ENCODE measurements around the gene IL12A.

IL12A gene

DNA sequence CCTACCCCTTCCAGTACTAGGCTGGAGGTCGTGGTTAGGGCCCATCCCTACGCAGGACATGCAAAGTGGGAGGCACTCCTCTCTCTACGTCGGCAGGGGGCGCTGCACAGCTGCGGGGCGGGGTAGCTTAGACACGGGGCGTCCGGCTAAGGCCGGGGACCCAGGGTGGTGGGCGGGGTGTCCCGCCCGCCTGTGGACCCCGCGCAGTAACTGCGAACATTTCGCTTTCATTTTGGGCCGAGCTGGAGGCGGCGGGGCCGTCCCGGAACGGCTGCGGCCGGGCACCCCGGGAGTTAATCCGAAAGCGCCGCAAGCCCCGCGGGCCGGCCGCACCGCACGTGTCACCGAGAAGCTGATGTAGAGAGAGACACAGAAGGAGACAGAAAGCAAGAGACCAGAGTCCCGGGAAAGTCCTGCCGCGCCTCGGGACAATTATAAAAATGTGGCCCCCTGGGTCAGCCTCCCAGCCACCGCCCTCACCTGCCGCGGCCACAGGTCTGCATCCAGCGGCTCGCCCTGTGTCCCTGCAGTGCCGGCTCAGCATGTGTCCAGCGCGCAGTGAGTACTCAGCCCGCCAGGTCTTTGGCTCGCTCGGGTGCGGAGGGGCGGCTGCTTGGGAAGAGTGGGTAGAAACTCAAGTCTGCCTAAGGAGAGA, at the start of gene IL12A:
IL12A (plus strand) TSS at position 219 of the 655 bp plus-strand sequence.
- H3K27ac ChIP-seq, result no peak within 1 kb of the TSS
- no peak for DNase-seq (ENCODE audit: low read depth, low spot score)

DNA sequence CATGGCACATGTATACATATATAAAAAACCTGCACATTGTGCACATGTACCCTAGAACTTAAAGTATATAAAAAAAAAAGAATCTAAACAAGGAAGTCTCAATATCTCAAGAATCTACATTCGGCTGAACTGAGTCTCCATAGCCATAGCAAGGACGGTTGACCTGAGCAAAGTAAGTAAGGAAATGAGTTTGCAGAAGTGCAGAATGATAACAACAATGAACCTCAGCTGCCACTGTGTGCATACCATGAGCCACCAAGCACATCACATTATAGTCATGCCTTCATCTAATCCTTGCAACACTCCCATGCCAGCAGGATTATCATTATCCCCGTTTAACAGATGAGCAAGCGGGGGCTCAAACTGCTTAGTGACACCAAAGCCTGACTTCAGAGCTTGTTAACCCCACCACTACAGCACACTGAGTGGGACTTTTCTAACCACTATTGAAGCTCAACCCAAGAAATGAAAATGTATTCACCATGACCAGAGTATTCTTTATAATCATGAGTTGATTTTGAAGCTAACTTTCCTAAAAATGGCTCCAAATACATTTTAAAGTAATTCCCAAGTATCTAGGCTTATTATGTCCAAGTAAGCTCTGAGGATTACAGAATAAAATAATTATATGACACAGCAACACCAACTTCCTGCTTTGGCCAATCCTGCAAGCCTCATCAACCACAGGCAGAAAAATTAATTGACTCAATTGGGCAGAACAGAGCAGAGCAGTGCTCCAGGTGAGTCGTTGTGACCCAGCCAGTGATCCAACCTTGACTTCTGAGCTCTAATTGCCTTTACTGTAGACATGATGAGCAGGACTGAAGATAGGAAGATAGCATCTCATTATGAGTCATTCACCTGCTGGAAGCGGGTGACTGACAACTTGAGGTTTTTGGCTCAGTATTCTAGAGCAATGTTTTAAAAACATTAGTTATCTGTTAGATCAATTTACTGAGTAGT, 47.3 kb upstream of the IL12A start:
- H3K27ac ChIP-seq, result peak overlapping the region; percentile 3
- DNase-seq (ENCODE audit: low read depth, low spot score), result peak; percentile 34

DNA sequence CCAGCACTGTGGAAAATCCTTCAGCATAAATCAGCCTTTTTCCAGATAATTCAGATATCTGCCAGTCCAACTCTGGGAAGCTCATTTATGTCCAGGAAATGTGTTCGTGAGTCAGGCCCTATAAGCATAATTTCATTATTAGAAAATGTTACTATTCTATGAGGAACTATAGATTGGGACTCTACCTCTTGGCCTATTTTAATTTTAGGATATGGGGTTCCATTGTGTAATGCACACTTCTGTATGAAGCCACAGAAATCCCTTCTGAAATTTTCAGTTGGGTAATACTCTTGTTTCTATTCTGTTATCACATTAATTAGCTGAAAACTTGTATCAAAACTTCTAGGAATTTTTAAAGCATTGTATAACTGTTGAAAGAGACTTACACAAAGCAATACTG, 43.9 kb upstream of the IL12A start:
- DNase-seq (ENCODE audit: low read depth, low spot score), result no peak
- no peak overlapping the region for H3K27ac ChIP-seq

DNA sequence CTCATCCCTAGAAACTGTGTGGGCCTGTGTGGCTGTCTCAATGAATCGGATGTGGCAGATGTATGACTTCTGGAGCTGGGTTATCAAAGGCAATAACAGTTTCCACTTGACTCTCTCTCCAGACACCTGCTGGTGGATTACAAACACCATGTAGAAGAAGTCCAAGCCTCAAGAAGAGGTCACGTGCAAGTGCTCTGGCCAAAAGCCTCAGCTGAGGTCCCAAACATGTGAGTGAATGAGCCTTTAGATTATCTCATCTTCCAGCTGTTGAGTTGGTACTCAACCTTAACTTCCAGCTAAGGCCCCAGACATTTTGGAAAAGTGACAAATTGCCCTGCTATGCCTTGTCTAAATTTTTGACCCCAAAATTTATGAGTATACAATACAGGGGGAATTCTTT, 42.7 kb upstream of the IL12A start:
- no peak overlapping the region for H3K27ac ChIP-seq
- no peak for DNase-seq (ENCODE audit: low read depth, low spot score)

DNA sequence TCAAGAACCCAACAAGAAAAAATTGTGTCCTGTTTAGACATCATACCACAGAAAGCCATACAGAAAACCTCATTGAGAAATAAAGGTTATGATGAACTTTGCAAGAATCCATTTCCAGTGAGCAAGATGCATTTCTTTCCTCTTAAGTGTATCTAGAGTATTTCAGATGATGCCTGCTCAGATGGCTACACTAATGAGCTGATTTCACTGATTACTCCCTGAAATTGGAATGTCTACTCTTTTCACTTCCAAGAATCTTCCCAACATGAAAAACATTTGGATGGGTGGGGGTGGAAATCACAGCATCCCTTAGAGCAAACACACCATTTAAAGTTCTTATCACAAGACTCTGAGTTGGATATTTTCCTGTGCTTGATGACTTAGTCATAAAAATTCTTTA, 41.4 kb upstream of the IL12A start:
- no peak overlapping the region for H3K27ac ChIP-seq

DNA sequence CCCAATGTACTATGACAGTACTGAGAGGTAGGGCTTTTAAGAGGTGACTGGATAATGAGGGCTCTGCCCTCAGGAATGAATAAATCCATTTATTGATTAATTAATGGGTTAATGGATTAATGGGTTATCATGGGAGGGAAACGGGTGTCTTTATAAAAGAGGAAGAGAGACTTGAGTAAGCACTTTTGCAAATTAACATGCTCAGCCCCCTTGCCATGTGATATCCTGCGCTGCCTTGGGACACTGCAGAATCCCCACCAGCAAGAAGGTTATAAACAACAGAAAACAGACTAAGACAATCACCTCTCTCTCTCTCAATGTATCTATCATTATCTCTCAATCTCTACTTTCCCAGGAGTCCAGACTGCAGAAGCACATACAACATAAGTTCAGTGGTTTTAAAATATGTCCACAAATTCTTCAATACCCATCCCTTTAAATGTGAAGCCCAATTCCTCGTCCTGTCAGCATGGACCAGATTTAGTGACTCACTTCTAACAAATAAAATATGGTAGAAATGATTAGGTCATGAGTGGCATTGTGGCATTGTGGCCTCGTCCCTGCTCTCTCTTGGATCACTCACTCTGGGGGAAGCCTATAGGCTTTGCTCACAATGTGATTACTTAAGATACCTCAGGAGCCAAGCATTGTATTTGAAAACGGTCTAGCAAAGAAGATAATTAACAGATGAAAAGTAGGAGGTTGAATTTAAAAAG, 40.0 kb upstream of the IL12A start:
- H3K27ac ChIP-seq, result no peak overlapping the region
- DNase-seq (ENCODE audit: low read depth, low spot score), result no peak

More for the DNA sequence above, 41.4 kb upstream of the IL12A start:
- no peak for DNase-seq (ENCODE audit: low read depth, low spot score)

DNA sequence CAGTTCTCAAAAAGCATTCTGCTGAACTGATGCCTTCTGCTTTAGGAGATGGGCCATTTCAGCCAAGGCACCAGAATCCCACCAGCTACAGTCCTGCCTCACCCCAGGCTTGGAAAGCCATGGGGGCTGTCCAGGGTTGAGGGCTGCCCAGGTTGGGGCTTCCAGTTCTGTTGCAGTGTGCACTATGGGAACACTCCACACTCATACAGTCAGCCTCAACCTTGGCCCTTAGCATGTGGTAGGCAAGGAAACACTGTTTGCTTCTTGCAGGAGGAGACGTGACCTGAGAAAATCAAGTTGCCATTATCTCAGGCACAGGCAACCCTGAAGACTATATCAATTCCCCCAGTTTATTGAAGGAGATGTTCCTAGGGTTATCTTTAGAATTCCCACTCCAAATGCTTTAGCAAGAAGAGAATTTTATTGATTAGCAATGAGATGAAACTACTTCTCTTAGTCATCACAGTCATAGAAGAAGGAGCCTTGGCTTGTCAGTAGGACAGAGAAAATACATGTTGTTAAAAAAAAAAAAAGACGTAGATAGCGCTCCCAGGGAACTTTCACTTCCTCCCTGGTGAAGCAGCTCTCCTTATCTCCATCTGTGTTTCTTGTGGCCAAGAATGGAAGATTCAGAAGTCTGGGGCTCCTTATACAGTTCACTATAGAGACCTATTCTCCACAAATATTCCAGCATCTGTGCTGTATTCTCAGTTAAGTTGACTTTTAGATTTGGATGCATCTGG, 38.3 kb upstream of the IL12A start:
- H3K27ac ChIP-seq, result no peak overlapping the region

DNA sequence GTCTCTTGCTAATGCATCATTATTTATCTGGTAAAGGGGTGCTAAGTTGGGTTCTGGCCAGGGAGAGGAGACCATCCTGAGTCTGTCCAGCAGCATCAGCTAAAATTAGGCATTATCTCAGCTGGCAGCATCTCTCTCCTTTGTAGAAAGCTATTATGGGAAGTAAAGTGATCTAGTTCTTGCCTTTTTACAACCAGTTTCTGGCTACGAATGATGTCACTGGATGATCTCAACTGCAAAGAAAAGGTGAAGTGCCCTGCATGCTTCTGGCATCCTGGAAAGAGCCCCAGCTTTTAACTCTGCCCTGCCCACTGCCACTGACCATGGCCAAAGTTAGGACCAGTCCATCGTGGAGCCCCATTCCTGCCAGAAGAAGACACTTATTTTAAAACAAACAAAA, 37.1 kb upstream of the IL12A start:
- no peak overlapping the region for H3K27ac ChIP-seq
- DNase-seq (ENCODE audit: low read depth, low spot score), result no peak

More for the DNA sequence above, 38.3 kb upstream of the IL12A start:
- DNase-seq (ENCODE audit: low read depth, low spot score), result no peak

DNA sequence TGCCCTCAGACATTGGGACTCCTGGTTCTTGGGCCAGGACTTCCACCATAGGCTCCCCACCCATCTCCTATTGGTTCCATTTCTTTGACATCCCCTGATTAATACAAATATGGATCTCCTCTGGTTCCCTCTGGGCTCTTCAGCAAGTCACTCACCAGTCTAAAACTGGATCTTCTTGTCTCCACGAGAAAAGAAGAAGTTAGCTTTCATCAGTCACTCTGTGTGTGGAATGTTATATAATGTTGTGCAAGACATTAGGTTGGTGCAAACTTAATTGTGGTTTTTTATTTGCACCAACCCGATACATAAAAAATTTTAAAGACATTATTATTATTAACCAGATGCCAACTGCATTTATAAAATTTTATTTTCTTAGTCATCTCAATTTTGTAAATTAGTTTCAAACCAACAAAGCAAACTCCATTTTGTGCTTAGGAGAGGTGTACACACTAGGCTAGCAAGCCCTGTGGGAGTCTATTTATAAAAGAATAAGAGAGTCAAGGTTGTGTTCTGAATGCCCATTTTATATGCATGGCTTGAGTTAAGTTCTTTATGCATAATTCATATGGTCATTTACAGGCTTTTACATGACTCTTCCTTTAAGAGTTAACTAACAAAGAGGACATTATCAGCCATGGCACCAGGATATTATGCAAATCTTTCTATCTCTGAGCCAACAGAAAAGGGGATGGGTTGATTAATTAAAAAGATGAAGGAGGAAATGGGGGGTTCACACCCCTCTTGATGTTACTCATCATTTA, 35.1 kb upstream of the IL12A start:
- no peak for DNase-seq (ENCODE audit: low read depth, low spot score)
- H3K27ac ChIP-seq, result no peak overlapping the region

DNA sequence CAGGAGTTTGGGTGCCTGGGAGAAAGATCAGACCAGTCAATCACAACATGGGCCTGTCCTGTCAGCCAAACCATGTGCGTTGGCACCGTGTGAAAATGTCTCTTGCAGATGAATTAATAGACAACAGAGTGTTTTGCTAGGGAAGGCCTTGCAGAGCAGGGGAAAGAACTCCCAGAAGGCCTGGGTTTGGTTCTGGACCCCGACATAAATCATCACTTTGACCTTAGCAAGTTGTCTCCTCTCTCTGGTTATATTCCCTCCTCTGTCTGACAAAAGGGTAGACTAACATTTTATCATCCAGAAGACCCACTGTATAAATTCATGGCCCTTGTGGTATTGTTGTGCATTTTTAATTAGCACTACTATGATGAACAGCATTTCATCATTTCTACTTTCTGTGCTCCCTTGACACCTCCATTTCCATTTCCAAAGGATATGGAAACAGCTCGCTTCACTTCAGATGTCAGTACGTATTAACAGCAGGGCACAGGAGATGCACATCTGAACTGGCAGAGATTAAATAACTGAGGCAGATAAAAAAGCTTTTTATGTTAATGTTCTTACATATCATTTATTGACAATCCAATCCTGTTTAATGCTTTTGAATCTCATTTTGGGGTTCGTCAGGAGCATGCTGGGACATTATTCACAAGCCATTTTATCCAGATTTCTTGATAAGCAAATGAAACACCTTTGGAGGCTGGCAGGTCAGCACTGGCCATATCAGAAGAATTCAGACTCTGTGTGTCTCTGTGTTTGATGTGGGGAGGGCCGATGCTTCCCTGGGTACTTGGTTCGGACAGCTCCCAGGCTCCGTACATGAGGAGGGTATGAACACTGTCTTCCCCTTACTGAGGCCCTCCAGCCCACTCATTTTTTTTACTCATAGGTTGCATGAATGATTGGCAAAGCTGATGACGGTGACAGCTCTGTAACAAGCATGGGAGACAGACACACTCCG, 28.2 kb upstream of the IL12A start:
- DNase-seq (ENCODE audit: low read depth, low spot score), result no peak
- no peak overlapping the region for H3K27ac ChIP-seq

DNA sequence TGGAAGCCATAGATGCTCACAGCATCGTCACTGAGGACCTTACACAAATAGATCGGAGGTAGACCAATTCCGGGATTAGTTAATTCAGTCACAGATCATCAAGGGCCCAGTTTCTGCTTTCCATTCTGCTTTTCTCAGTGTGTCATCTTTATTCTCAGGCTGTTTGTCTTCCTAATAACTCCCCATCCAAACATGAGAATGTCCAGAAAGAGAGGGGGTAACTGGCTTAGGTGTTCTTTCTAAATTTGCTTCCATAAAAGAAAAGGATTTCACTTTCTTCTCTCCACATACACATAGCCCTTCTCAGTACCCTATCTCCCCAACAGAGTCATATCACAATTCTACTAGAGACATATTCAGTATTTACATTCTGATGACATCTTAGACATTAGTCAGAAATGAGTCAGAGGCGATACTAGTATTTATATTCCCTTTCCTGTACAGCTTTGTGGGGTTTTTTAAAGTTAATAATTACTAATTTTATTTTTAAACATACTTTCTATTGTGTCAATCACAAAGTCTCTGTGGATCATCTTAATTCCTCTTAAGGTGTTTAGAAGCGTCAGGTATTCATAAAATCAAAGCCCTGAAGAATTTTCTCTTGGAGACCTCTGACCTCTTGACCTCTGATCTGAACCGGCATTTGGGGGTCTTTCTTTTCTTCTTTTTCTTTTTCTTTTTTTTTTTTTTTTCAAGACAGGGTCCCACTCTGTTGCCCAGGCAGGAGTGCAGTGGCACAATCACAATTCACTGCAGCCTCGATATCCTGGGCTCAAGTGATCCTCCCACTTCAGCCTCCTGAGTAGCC, 24.3 kb upstream of the IL12A start:
- H3K27ac ChIP-seq, result peak overlapping the region; percentile 11
- DNase-seq (ENCODE audit: low read depth, low spot score), result peak; percentile 33

DNA sequence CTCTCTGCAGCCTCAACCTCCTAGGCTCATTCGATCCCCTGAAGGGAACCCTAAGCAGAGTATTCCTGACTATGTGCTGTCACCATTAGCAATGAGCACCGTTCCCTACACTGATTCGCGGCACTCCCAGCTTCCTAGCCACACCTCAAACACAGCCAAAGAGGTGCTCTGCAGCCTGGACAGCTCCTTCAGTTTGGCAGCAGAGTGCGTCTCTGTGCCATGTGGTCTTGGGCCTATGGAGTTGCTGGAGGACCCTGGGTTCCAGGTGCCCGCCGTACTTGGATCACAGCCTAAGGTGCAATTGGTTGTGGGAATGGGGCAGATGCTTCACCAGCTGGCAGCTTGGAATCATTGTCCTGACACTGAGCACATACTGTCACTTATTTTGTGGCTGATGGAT, 17.3 kb upstream of the IL12A start:
- DNase-seq (ENCODE audit: low read depth, low spot score), result no peak
- H3K27ac ChIP-seq, result no peak overlapping the region

DNA sequence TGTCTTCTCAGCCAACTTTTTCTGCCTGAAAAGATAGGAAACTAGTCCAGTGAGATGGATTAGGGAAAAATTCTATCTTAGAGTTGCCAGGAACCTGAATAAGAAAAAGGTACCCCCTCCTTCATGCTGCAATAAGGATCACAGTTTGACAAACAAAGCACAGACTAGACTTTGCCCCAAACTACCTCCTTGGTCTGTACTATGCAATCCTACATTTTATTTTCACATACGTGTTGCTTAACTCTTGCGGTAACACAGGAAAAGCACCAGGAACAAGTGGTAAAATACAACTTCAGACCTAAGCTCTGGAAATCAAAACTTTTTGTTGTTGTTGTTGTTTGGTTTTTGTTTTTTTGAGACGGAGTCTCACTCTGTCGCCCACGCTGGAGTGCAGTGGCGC, 11.3 kb upstream of the IL12A start:
- no peak for DNase-seq (ENCODE audit: low read depth, low spot score)
- H3K27ac ChIP-seq, result no peak overlapping the region

DNA sequence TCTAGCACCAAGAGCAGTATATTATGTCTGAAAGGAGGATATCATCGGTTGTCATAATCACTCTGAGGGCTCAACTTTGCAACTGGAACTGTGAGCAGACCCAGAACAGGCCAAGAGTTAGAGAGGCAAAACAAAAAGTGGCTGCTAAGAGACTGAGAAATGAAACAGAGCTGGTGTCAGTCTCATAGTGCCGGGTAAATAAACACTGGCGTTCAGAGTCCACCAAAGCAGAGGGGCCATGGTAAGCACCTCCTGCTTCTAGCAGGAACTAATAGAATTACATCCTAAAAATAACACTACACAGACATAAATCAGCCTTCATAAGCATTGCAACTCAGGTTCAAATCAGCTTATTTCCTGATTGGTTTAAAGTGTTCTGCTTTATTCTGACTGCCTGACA, 10.3 kb upstream of the IL12A start:
- DNase-seq (ENCODE audit: low read depth, low spot score), result no peak
- no peak overlapping the region for H3K27ac ChIP-seq

DNA sequence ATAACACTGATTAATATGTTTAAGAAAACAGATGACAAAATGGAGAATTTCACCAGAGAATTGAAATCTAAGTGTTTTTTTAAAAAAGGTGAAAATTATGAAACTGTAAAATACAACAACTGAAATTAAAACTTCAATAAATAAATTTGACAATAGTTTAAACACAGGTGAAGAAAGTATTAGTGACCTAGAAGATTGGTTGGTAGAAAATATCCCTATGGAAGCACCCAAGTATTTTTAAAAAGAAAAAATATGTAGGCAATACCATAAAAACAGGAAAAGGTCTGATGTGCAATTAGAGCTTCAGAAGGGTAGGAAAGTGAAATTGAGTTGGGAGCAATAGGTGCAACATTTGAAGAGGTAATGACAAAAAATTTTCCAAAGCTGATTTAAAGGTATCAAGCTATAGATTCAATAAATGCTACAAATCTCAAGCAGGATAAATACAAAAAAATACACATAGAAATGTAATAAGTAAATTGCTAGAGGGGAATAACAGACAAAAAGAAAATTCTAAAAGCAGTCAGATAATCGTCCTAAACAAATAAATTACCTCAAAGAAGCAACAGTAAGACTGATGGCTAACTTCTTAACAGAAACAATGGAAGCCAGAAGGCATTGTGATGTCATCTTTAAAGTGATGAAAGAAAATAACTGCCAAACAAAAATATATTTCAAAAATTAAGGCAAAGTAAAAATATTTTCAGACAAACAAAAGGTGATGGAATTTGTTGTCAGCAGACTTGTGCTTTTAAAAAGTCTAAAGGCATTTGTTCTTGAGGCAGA, 9.5 kb upstream of the IL12A start:
- no peak overlapping the region for H3K27ac ChIP-seq
- DNase-seq (ENCODE audit: low read depth, low spot score), result no peak

DNA sequence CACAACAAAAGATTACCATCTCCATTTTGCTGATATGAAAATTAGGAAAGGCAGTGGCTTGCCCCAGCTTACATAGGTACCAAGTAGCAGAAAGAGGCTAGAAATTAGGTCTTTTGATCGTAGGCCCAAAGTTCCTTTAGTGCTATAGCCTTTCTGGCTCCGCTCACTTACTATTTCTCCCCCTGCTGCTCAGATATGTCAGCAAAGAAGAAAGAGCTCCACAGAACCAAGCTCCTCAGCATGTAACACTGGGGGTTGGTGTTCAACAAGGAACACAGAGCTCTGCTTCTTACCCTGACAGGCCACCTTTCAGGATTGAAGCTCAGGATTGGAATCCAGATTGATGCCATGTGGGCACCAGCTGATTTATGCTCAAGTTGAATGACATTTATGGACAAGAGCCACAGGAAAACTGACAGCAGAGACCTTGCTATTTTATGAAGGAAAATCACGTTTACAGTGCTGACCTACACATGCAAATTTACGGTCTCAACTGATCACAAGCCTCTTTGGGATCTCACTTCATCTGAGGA, 6.1 kb upstream of the IL12A start:
- no peak for DNase-seq (ENCODE audit: low read depth, low spot score)
- H3K27ac ChIP-seq, result no peak overlapping the region

DNA sequence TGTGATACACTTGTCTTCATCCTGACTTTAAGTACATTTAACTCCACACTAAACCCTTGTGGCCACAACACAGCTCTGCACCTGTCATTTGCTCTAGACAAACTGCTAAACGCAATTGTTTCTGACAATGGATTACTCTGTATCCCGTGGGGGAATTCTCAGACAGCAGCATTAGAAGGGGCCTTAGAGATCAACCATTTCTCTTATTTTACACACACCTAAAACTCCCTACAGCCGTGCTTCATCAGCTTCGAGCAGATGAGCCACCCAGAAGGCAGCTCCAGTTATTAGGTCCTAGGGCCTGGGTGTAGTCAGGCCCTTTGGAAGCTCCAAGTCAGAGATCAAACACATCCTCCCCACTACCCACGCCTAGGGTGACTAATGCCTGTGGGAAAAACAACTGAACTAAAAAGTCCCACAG, 1.3 kb upstream of the IL12A start:
- no peak for DNase-seq (ENCODE audit: low read depth, low spot score)
- no peak overlapping the region for H3K27ac ChIP-seq
